HG03354 (cell line): Measurements from ENCODE around the gene IL32.

ENCODE experiments used
- ATAC-seq: cut with Tn5 transposase; IDR thresholded peaks from one replicate; pipeline ENCODE4 v1.9.1; 2021; ENCODE audit warnings: mild to moderate bottlenecking; ENCODE audit not compliant: unreplicated experiment, poor library complexity, severe bottlenecking

Gene IL32

GRCh38 chr16:3065069-3065741, at the start of gene IL32:
TSS of gene IL32 (plus strand) at chr16:3065640. CDS start at chr16:3065812, 172 bp downstream.
- ATAC-seq, result no peak

- no peak for ATAC-seq
Measured at GRCh38 chr16:3015865-3016521, 49.4 kb upstream of the IL32 start.

GRCh38 chr16:3017344-3017743, 48.1 kb upstream of the IL32 start:
- no peak for ATAC-seq

GRCh38 chr16:3017794-3018506, 47.5 kb upstream of the IL32 start, which contains the start of gene CLDN6:
TSS of gene CLDN6 (minus strand) at chr16:3018183. CDS start at chr16:3016021, 2,162 bp downstream.
- no peak for ATAC-seq

GRCh38 chr16:3019594-3020246, 45.7 kb upstream of the IL32 start:
- no peak for ATAC-seq

GRCh38 chr16:3020247-3020603, 45.2 kb upstream of the IL32 start, which contains the start of gene TNFRSF12A:
TSS of gene TNFRSF12A (plus strand) at chr16:3020368. CDS start at chr16:3020398, 30 bp downstream.
- no peak for ATAC-seq

- ATAC-seq, result no peak
Measured at GRCh38 chr16:3020604-3021448, 44.6 kb upstream of the IL32 start.

- ATAC-seq, result peak; percentile 28
Measured at GRCh38 chr16:3021449-3022207, 43.8 kb upstream of the IL32 start.

GRCh38 chr16:3022208-3022683, 43.2 kb upstream of the IL32 start:
- ATAC-seq, result no peak

GRCh38 chr16:3022684-3023414, 42.6 kb upstream of the IL32 start:
- ATAC-seq, result no peak

GRCh38 chr16:3023415-3023668, 42.1 kb upstream of the IL32 start:
- ATAC-seq, result no peak

GRCh38 chr16:3023669-3024478, 41.6 kb upstream of the IL32 start, which contains the start of the genes HCFC1R1 and THOC6:
TSS of gene HCFC1R1 (minus strand) at chr16:3023942. CDS start at chr16:3023941, 1 bp downstream.
TSS of gene THOC6 (plus strand) at chr16:3024035. CDS start at chr16:3024327, 292 bp downstream.
- ATAC-seq, result peak; percentile 73

GRCh38 chr16:3025032-3026002, 40.1 kb upstream of the IL32 start:
- no peak for ATAC-seq

- no peak for ATAC-seq
Measured at GRCh38 chr16:3026003-3026378, 39.4 kb upstream of the IL32 start.

- no peak for ATAC-seq
Measured at GRCh38 chr16:3026609-3027488, 38.6 kb upstream of the IL32 start.
